K562 treated with DMSO at 1 percent for 4 hours (cell line): ENCODE measurements around the gene GGA2. TPM values are rescaled to one million over a fixed set of nuclear protein-coding genes. Genes with fewer than 3 reads are reported as not detected.

ENCODE experiments used
- total RNA-seq: library from RNA; unstranded; fragments of 300-600 nt; gene quantifications from 2 replicates; pipeline ENCODE4 v1.2.3, GENCODE V29; 2022; ENCODE audit not compliant: insufficient read depth

Gene GGA2
- total RNA-seq = 37.5 and 46.3 TPM in 2 replicates

GRCh38 chr16:23510164-23510914, at the start of gene GGA2:
TSS of gene GGA2 (minus strand) at chr16:23510494. CDS start at chr16:23510411, 83 bp downstream.

GRCh38 chr16:23556881-23557778, 46.8 kb upstream of the GGA2 start, which contains the start of the genes EARS2 and UBFD1:
TSS of gene EARS2 (minus strand) at chr16:23557350. CDS start at chr16:23557343, 7 bp downstream.
TSS of gene UBFD1 (plus strand) at chr16:23557727. CDS start at chr16:23557743, 16 bp downstream.

GRCh38 chr16:23452572-23453337, 57.5 kb downstream of the GGA2 start, which contains the start of gene COG7:
TSS of gene COG7 (minus strand) at chr16:23453189. CDS start at chr16:23452994, 195 bp downstream.

Other genes with a start within 250 kb of the GGA2 start
- gene SCNN1B, start 208.2 kb downstream of the GGA2 start, total RNA-seq = not detected in 2 replicates
- 7.7 and 9.2 TPM in 2 replicates for gene COG7, start 57.3 kb downstream of the GGA2 start, total RNA-seq
- gene EARS2, start 46.9 kb upstream of the GGA2 start, total RNA-seq = 7.9 and 9.1 TPM in 2 replicates
- gene UBFD1, start 47.2 kb upstream of the GGA2 start, total RNA-seq = 54.4 and 60.7 TPM in 2 replicates
- 153 and 177 TPM in 2 replicates for gene NDUFAB1, start 85.8 kb upstream of the GGA2 start, total RNA-seq
- gene PALB2, start 130.8 kb upstream of the GGA2 start, total RNA-seq = 8.6 and 10.4 TPM in 2 replicates
- gene DCTN5, start 131.0 kb upstream of the GGA2 start, total RNA-seq = 37.9 and 42.7 TPM in 2 replicates
- 110 and 119 TPM in 2 replicates for gene PLK1, start 168.4 kb upstream of the GGA2 start, total RNA-seq
- gene ERN2, start 202.7 kb upstream of the GGA2 start, total RNA-seq = not detected in 2 replicates
- 0.88 and 0.92 TPM in 2 replicates for gene CHP2, start 244.5 kb upstream of the GGA2 start, total RNA-seq